Endothelial cell of umbilical vein (primary cell): ENCODE results near the gene PACSIN2. TPM values are rescaled to one million over a fixed set of nuclear protein-coding genes. Genes with fewer than 3 reads are reported as not detected.

Experiments
- BruUV-seq: library from RNA; stranded (reverse); fragments of 400-500 nt; replicated peaks from 2 replicates; lab custom pipeline; 2021; lab: Mats Ljungman, UMichigan
- CTCF ChIA-PET: fragments of 300-600, 350-600 bp; sonication (Branson Sonifier 250); formaldehyde crosslinking; loops from one replicate; lab custom pipeline; 2021; ENCODE audit warnings: antibody characterized with exemption, inconsistent platforms; lab: Charles Lee
- POLR2A ChIA-PET: fragments of 300-600, 350-600 bp; sonication (Branson Sonifier 250); formaldehyde crosslinking; loops from one replicate; lab custom pipeline; 2021; ENCODE audit warnings: antibody characterized with exemption, inconsistent platforms; lab: Charles Lee
- DNase-seq: peaks from one replicate; pipeline ENCODE4 v3.0.0-alpha.2; 2011; ENCODE audit warnings: low read depth, low spot score
- FAIRE-seq: peaks from 2 replicates; lab custom pipeline; 2011; peaks lifted over from hg19 to GRCh38; lab: Jason Lieb, UNC
- H2AFZ ChIP-seq: 2 replicates; pipeline ENCODE4 v1.6.0; 2012; ENCODE audit warnings: low read depth, low read length, control low read depth, inconsistent platforms
- H3K27ac ChIP-seq: 2 replicates; pipeline ENCODE4 v1.5.1; 2011; ENCODE audit warnings: low read depth, mild to moderate bottlenecking, control low read depth, low read length, moderate library complexity; ENCODE audit not compliant: insufficient read depth
- H3K27me3 ChIP-seq, 2 experiments: 2 replicates each; pipeline versions ENCODE4 v1.6.0 to v1.6.1; 2011; ENCODE audit warnings: low read length in 2 of 2, mixed read lengths in 1 of 2; ENCODE audit not compliant: control insufficient read depth in 2 of 2, insufficient read depth in 2 of 2
- H3K36me3 ChIP-seq, 2 experiments: 2 replicates in 1 of 2; 3 replicates in 1 of 2; pipeline ENCODE4 v1.5.1; 2011; ENCODE audit warnings: low read length in 2 of 2, mild to moderate bottlenecking in 1 of 2, moderate library complexity in 1 of 2; ENCODE audit not compliant: control insufficient read depth in 2 of 2, insufficient read depth in 2 of 2; ENCODE audit errors: extremely low read depth in 1 of 2
- H3K4me1 ChIP-seq: 3 replicates; pipeline ENCODE4 v1.5.1; 2011; ENCODE audit warnings: mild to moderate bottlenecking, low read length; ENCODE audit not compliant: control insufficient read depth, insufficient read depth; ENCODE audit errors: extremely low read depth
- H3K4me2 ChIP-seq: 2 replicates; pipeline ENCODE4 v1.6.1; 2011; ENCODE audit warnings: low read length, control low read depth, mixed read lengths; ENCODE audit not compliant: insufficient read depth
- H3K4me3 ChIP-seq, 3 experiments: fragments of 200-600 bp in 1 of 3; sonication (generic), shearing (Covaris generic) in 1 of 3; replicated peaks in 1 of 3; 2 replicates each; pipeline ENCODE4 v1.5.1; 2011 to 2016; ENCODE audit warnings: control low read depth in 3 of 3, low read length in 3 of 3, mild to moderate bottlenecking in 2 of 3, inconsistent platforms in 1 of 3, low read depth in 1 of 3, moderate library complexity in 1 of 3; ENCODE audit not compliant: insufficient read depth in 1 of 3
- H3K79me2 ChIP-seq: 2 replicates; pipeline ENCODE4 v1.6.0; 2012; ENCODE audit warnings: low read length, inconsistent platforms; ENCODE audit not compliant: control insufficient read depth, insufficient read depth
- H3K9ac ChIP-seq: replicated peaks from 2 replicates; pipeline ENCODE3; 2011; ENCODE audit warnings: low read length, control low read depth; ENCODE audit not compliant: insufficient read depth; ENCODE audit errors: extremely low read depth
- H3K9me1 ChIP-seq: replicated peaks from 3 replicates; pipeline ENCODE4 v1.6.0; 2011; ENCODE audit warnings: mild to moderate bottlenecking, low read length; ENCODE audit not compliant: control insufficient read depth, insufficient read depth; ENCODE audit errors: extremely low read depth
- H3K9me3 ChIP-seq: replicated peaks from 2 replicates; pipeline ENCODE4 v1.5.1; 2012; ENCODE audit warnings: low read length, inconsistent platforms; ENCODE audit not compliant: control insufficient read depth, insufficient read depth
- H4K20me1 ChIP-seq: replicated peaks from 2 replicates; pipeline ENCODE3; 2011; ENCODE audit warnings: mild to moderate bottlenecking, low read length; ENCODE audit not compliant: control insufficient read depth, insufficient read depth; ENCODE audit errors: extremely low read depth
- CTCF ChIP-seq, 2 donors: IDR thresholded peaks; 1 replicate in 1 of 2; 2 replicates in 1 of 2; pipeline ENCODE4 v1.5.1; 2011; ENCODE audit warnings: low read length in 2 of 2, mild to moderate bottlenecking in 2 of 2, moderate library complexity in 2 of 2, control low read depth in 1 of 2, inconsistent platforms in 1 of 2, low read depth in 1 of 2; ENCODE audit not compliant: insufficient read depth in 1 of 2; ENCODE audit errors: extremely low read depth in 1 of 2
- EZH2 ChIP-seq: IDR thresholded peaks from 2 replicates; pipeline ENCODE4 v1.6.1; 2012; ENCODE audit warnings: borderline replicate concordance, low read depth, mild to moderate bottlenecking, moderate library complexity, low read length, inconsistent platforms; ENCODE audit not compliant: severe bottlenecking
- FOS ChIP-seq: IDR thresholded peaks from 2 replicates; pipeline ENCODE4 v1.6.1; 2011; ENCODE audit warnings: mild to moderate bottlenecking, low read length, moderate library complexity, borderline replicate concordance; ENCODE audit not compliant: insufficient read depth
- GATA2 ChIP-seq: IDR thresholded peaks from 2 replicates; pipeline ENCODE4 v1.7.0; 2011; ENCODE audit warnings: low read depth, mild to moderate bottlenecking, moderate library complexity, mixed read lengths, low read length; ENCODE audit not compliant: insufficient read length, insufficient read depth
- JUN ChIP-seq: IDR thresholded peaks from 2 replicates; pipeline ENCODE4 v1.6.1; 2011; ENCODE audit warnings: borderline replicate concordance, low read depth; ENCODE audit not compliant: insufficient read length, insufficient read depth
- MAX ChIP-seq: IDR thresholded peaks from 2 replicates; pipeline ENCODE4 v1.6.1; 2011; ENCODE audit not compliant: insufficient read depth, insufficient read length
- MYC ChIP-seq: IDR thresholded peaks from one replicate; pipeline ENCODE4 v1.6.1; 2011; ENCODE audit warnings: mild to moderate bottlenecking, low read depth, low read length
- POLR2A ChIP-seq: IDR thresholded peaks from 2 replicates; pipeline ENCODE4 v1.6.1; 2012; ENCODE audit warnings: low read depth, mild to moderate bottlenecking, control low read depth, low read length
- POLR2AphosphoS5 ChIP-seq: IDR thresholded peaks from 2 replicates; pipeline ENCODE4 v1.6.1; 2012; ENCODE audit warnings: low read depth, mild to moderate bottlenecking, control low read depth, low read length, moderate library complexity; ENCODE audit not compliant: insufficient read depth
- dilution Hi-C: fragments of 300-500 bp; cut with MboI; formaldehyde crosslinking; loops from one replicate; pipeline ENCODE4 v1.15.0; 2019; ENCODE audit warnings: low sequenced_read_pairs; ENCODE audit not compliant: extremely low pct_ligation_motif_present
- intact Hi-C: fragments of 100-400 bp; cut with micrococcal nuclease; formaldehyde crosslinking; loops from one replicate; pipeline ENCODE4 v1.10.0; 2022
- polyA plus RNA-seq, 4 experiments: library from polyadenylated mRNA; depleted of rRNA in 3 of 4; stranded (reverse) in 3 of 4; unstranded in 1 of 4; fragments of >200 nt; gene quantifications; 2 replicates each; pipeline versions ENCODE4 v1.2.1 to v1.2.3, GENCODE V29; 2011 to 2012; ENCODE audit warnings: missing spikeins in 1 of 4
- total RNA-seq: library from RNA; stranded (reverse); gene quantifications from 2 replicates; pipeline ENCODE4 v1.2.3, GENCODE V29; 2021

PACSIN2 gene
- total and polyA plus RNA-seq, 2 donors (not counting 3 experiments of a cell fraction or from before 2014, with no cell fraction given): 46.2 to 64.5 TPM

GRCh38 chr22:42880815-42881214 is 134.1 kb downstream of the PACSIN2 start:
- Histone ChIP-seq H3K9ac (no peak overlapping the region), H3K79me2 (no peaks in the 10 kb centered on the region), H4K20me1 (no peaks in the 10 kb centered on the region), H3K9me1 (no peaks in the 10 kb centered on the region), H3K4me1 (no peaks in the 10 kb centered on the region), H3K27ac (no peak overlapping the region), H3K36me3 (peaks cover 3 to 36% of the 10 kb centered on the region in 2 experiments), H3K4me2 (no peak overlapping the region), H3K27me3 (no peaks in the 10 kb centered on the region), H3K4me3 (no peak overlapping the region), H3K9me3 (no peaks in the 10 kb centered on the region), H2AFZ (no peak overlapping the region)
- ChIA-PET CTCF (interaction anchor here (1.2 kb wide), 1 partner anchor 10 kb away, joined by 3 read pairs; no protein-coding TSS in a partner anchor), POLR2A (no interaction called here)
- no TSS peak for BruUV-seq
- intact Hi-C loops (no loop called here), dilution Hi-C loops (no loop called here)
- DNase-seq: no peak
- TF ChIP-seq CTCF (IDR thresholded peaks at IDR 0.05; ENCODE audit: extremely low read depth in 1 of 2, insufficient read depth in 1 of 2, low read depth in 1 of 2, low read length in 2 of 2): peak in 1 of 2 donors; percentile 23
- no peak for TF ChIP-seq EZH2
- TF ChIP-seq JUN: no peak
- FAIRE-seq: no peak

- Histone ChIP-seq H3K9me1 (no peaks in the 10 kb centered on the region), H3K27ac (no peak overlapping the region), H3K4me1 (no peaks in the 10 kb centered on the region), H3K27me3 (no peaks in the 10 kb centered on the region), H3K4me3 (no peak overlapping the region), H3K36me3 (peaks cover 3 to 36% of the 10 kb centered on the region in 2 experiments), H4K20me1 (no peaks in the 10 kb centered on the region), H3K4me2 (no peak overlapping the region), H2AFZ (no peak overlapping the region), H3K9ac (no peak overlapping the region), H3K79me2 (no peaks in the 10 kb centered on the region), H3K9me3 (no peaks in the 10 kb centered on the region)
- no TSS peak for BruUV-seq
- no peak for FAIRE-seq
- DNase-seq: no peak
- ChIA-PET CTCF (interaction anchor here (1.0 kb wide), 1 partner anchor 24 kb away, joined by 3 read pairs; no protein-coding TSS in a partner anchor), POLR2A (interaction anchor here (0.6 kb wide), 1 partner anchor 10 kb away, joined by 4 read pairs; no protein-coding TSS in a partner anchor)
- intact Hi-C loops: no loop called here
- dilution Hi-C loops: no loop called here
- TF ChIP-seq FOS (no peak), POLR2A (no peak), MAX (no peak), GATA2 (no peak), POLR2AphosphoS5 (no peak), EZH2 (no peak), MYC (no peak), CTCF (IDR thresholded peaks at IDR 0.05; ENCODE audit: extremely low read depth in 1 of 2, insufficient read depth in 1 of 2, low read depth in 1 of 2, low read length in 2 of 2) (no peak), JUN (no peak)
Measured at GRCh38 chr22:42879371-42880021, 135.5 kb downstream of the PACSIN2 start.
